OCI-LY3 (cell line): Measurements from ENCODE around the gene WWOX.

Experiments
- EZH2phosphoT487 ChIP-seq: fragments of 200-600 bp; shearing (Covaris generic); IDR thresholded peaks from 2 replicates; pipeline ENCODE4 v1.6.1; 2018; ENCODE audit warnings: antibody characterized with exemption, mixed run types, low read depth
- TF ChIP-seq, protein P1 (sequence below): fragments of 200-600, 300-600 bp; sonication (generic); IDR thresholded peaks from 2 replicates; pipeline ENCODE4 v1.5.1; 2014; ENCODE audit warnings: antibody characterized with exemption, low read length, low read depth

DNA sequence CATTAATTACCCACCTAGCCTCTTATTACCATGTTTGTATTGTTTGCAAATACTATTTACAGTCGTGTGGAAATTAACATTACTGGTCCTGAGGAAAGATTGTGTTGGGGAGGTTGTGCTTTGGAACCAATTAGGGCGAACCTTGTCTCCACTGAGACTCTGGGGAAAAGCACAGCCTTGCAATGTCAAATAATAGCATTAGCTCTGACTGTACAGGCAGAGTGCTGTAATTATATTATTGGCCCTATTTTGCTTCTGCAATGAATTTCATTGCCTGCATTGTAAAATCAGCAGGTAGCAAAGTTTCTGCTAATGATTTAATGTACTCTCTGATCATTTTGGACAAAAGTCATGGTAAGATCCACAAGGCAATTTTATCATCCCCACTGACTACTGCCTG, 97.0 kb downstream of the WWOX start:
- TF ChIP-seq, protein P1, sequence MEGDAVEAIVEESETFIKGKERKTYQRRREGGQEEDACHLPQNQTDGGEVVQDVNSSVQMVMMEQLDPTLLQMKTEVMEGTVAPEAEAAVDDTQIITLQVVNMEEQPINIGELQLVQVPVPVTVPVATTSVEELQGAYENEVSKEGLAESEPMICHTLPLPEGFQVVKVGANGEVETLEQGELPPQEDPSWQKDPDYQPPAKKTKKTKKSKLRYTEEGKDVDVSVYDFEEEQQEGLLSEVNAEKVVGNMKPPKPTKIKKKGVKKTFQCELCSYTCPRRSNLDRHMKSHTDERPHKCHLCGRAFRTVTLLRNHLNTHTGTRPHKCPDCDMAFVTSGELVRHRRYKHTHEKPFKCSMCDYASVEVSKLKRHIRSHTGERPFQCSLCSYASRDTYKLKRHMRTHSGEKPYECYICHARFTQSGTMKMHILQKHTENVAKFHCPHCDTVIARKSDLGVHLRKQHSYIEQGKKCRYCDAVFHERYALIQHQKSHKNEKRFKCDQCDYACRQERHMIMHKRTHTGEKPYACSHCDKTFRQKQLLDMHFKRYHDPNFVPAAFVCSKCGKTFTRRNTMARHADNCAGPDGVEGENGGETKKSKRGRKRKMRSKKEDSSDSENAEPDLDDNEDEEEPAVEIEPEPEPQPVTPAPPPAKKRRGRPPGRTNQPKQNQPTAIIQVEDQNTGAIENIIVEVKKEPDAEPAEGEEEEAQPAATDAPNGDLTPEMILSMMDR = no peak
- TF ChIP-seq EZH2phosphoT487 = no peak
